Measurements from ENCODE around the gene RALGAPA2.

Gene RALGAPA2

DNA sequence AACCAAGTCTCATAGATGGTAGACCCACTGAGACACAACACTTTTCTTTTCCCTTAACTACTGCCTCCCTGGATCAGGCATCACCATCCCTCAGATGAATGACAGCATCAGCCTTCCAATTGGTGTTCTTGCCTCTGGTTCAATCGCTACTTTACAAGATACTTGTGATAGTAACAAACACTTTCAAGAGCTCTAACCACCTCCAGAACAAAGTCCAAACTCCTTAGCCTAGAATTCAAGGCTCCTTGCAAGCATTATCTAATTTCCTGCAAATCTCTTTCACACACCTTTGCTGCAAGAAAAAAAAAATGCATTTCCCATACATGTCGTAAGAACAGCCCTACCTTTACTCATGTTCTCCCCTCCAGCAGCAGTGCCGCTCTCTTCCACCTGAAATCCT is 33.1 kb downstream of the RALGAPA2 start:
- no peak for DNase-seq (ENCODE audit: extremely low spot score)
- TF ChIP-seq ELF4 (IDR thresholded peaks at IDR 0.05) (no peak), L3MBTL2 (conservative IDR thresholded peaks at IDR 0.05) (no peak), NFRKB (IDR thresholded peaks at IDR 0.05) (no peak)
- POLR2A ChIA-PET = no interaction called here
- CTCF ChIA-PET = no interaction called here

- ChIA-PET CTCF (no interaction called here), POLR2A (no interaction called here)
- no peak for DNase-seq (ENCODE audit: extremely low spot score)
- no peak for TF ChIP-seq TARDBP (IDR thresholded peaks at IDR 0.05)
Measured at GRCh38 chr20:20677186-20677585, 35.3 kb downstream of the RALGAPA2 start.

GRCh38 chr20:20668639-20669038 is 43.8 kb downstream of the RALGAPA2 start:
- DNase-seq (ENCODE audit: extremely low spot score) = no peak
- POLR2A ChIA-PET = no interaction called here
- CTCF ChIA-PET = interaction anchor here (0.9 kb wide), 1 partner anchor 10 kb away, joined by 3 read pairs; no protein-coding TSS in a partner anchor
- TF ChIP-seq SUZ12 (IDR thresholded peaks at IDR 0.05) (no peak), ARNT (IDR thresholded peaks at IDR 0.05) (no peak), FOXA1 (IDR thresholded peaks at IDR 0.05) (no peak), L3MBTL2 (conservative IDR thresholded peaks at IDR 0.05) (no peak), BHLHE40 (IDR thresholded peaks at IDR 0.05; ENCODE audit: borderline replicate concordance) (no peak)

- POLR2A ChIA-PET = no interaction called here
- CTCF ChIA-PET = interaction anchor here (1.3 kb wide), 1 partner anchor 158 kb away, joined by 3 read pairs; no protein-coding TSS in a partner anchor
- DNase-seq (ENCODE audit: extremely low spot score) = no peak
- no peak for TF ChIP-seq LEF1 (IDR thresholded peaks at IDR 0.05; ENCODE audit: borderline replicate concordance)
- no peak for TF ChIP-seq PKNOX1 (IDR thresholded peaks at IDR 0.05)
- TF ChIP-seq SUZ12 (IDR thresholded peaks at IDR 0.05) = no peak
- TF ChIP-seq FOXK2 (IDR thresholded peaks at IDR 0.05) = no peak
- TF ChIP-seq NFRKB (IDR thresholded peaks at IDR 0.05) = no peak
- TF ChIP-seq BHLHE40 (IDR thresholded peaks at IDR 0.05; ENCODE audit: borderline replicate concordance) = no peak
- no peak for TF ChIP-seq ZNF384 (IDR thresholded peaks at IDR 0.05)
Measured at GRCh38 chr20:20666359-20666758, 46.1 kb downstream of the RALGAPA2 start.

DNA sequence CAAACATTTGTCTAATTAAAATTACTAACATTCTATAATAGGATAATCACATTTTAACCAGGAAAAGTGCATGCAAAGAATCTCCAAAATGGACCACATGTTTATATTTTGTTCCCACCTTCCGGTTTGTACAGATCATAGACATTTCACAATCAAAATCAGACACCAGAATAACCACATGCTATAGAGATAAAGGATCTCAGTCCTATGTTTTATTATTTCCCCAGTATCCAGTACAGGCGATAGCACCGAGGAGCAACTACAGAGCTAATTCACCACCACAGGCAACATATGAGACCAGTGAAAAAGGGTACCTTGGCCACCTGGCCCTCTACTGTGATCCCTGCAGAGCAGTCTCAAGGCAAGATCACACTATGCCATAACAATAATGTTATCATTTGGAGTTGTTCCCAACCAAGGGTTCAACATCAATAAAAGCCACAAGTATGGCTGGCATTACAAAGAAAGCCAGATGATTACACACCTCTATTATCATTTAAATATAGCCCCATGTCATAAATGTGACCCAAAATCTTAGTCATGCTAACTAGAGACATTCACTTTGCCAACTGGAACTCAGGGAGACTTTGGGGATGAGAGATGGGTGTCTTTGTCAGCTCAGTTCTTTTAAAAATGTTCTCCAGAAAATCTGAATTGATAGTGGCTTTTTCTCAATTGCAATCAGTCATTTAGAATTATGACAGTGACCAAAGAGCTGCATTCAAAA is 46.7 kb downstream of the RALGAPA2 start:
- TF ChIP-seq ZNF384 (IDR thresholded peaks at IDR 0.05) = no peak
- TF ChIP-seq PKNOX1 (IDR thresholded peaks at IDR 0.05) = no peak
- no peak for TF ChIP-seq FOXM1 (IDR thresholded peaks at IDR 0.05; ENCODE audit: borderline replicate concordance)
- no peak for TF ChIP-seq TARDBP (IDR thresholded peaks at IDR 0.05)
- no peak for TF ChIP-seq HDGF (IDR thresholded peaks at IDR 0.05; ENCODE audit: borderline replicate concordance)
- TF ChIP-seq ARNT (IDR thresholded peaks at IDR 0.05) = no peak
- TF ChIP-seq SP1 (IDR thresholded peaks at IDR 0.05) = no peak
- no peak for TF ChIP-seq ELF4 (IDR thresholded peaks at IDR 0.05)
- no peak for TF ChIP-seq FOXA1 (IDR thresholded peaks at IDR 0.05)
- no peak for TF ChIP-seq NFRKB (IDR thresholded peaks at IDR 0.05)
- TF ChIP-seq CTBP1 (IDR thresholded peaks at IDR 0.05; ENCODE audit: borderline replicate concordance) = no peak
- no peak for TF ChIP-seq FOXK2 (IDR thresholded peaks at IDR 0.05)
- TF ChIP-seq LEF1 (IDR thresholded peaks at IDR 0.05; ENCODE audit: borderline replicate concordance) = no peak
- TF ChIP-seq SUZ12 (IDR thresholded peaks at IDR 0.05) = no peak
- TF ChIP-seq L3MBTL2 (conservative IDR thresholded peaks at IDR 0.05) = no peak
- TF ChIP-seq BHLHE40 (IDR thresholded peaks at IDR 0.05; ENCODE audit: borderline replicate concordance) = no peak
- no peak for DNase-seq (ENCODE audit: extremely low spot score)
- ChIA-PET CTCF (interaction anchor here (0.6 to 1.3 kb wide), 3 partner anchors 132 to 160 kb away, joined by 3 read pairs; no protein-coding TSS in a partner anchor), POLR2A (no interaction called here)

DNA sequence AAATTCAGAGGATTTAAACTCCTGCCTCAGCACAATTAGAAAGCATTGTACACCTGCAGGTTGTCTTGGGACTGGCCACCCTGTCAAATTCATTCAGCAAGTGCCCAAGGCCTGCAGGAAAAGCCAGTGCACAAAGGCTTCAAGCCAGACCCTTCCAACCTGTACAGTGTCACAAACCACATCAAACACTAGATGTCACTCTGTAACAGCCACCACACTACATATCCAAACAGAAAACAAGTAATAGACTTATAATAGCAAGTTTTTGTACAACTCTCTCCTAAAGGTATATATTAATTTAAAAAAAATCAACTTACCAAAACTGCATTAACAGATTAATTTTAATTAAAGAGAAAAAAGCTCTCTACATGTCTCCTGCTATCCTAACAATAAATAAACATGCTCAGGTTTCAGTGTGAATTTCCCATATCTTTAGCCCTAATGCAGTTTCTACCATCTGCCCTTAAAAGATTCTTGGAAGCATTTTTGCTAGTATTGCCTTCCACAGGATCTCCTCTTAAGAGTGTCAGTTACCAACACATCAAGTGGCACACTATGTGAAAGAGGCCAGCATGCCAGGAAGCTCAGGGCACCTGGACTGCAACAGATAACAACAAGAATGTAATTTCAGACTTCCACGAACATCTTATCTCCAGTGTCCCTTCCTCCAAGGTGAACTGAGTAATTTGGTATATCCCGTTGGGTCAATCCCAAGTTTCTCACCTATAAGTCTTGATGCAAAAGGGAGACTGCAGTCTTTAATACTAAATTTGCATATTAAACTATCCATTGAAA is 47.5 kb downstream of the RALGAPA2 start:
- TF ChIP-seq LEF1 (IDR thresholded peaks at IDR 0.05; ENCODE audit: borderline replicate concordance) (no peak), FOXM1 (IDR thresholded peaks at IDR 0.05; ENCODE audit: borderline replicate concordance) (no peak)
- ChIA-PET CTCF (interaction anchor here (0.6 to 1.3 kb wide), 3 partner anchors 133 to 160 kb away, joined by 3 read pairs; no protein-coding TSS in a partner anchor), POLR2A (no interaction called here)
- DNase-seq (ENCODE audit: extremely low spot score) = peak; percentile 39

- DNase-seq (ENCODE audit: extremely low spot score) = no peak
- ChIA-PET CTCF (no interaction called here), POLR2A (no interaction called here)
- TF ChIP-seq CTBP1 (IDR thresholded peaks at IDR 0.05; ENCODE audit: borderline replicate concordance) = no peak
Measured at GRCh38 chr20:20663841-20664240, 48.6 kb downstream of the RALGAPA2 start.
